Lower leg skin (tissue), 3 donors: Measurements from ENCODE around the gene RTN4RL1.

Experiments
- CTCF ChIP-seq, 3 donors: fragments of 450-650 bp; IDR thresholded peaks; one replicate each; pipeline ENCODE4 v1.5.1; 2016; ENCODE audit warnings: antibody characterized with exemption in 3 of 3, mild to moderate bottlenecking in 3 of 3, moderate library complexity in 2 of 3
- POLR2A ChIP-seq, 2 donors: fragments of 450-650 bp; IDR thresholded peaks; one replicate each; pipeline ENCODE4 v1.6.1; 2016 to 2017; ENCODE audit warnings: antibody characterized with exemption in 2 of 2, mild to moderate bottlenecking in 1 of 2, moderate library complexity in 1 of 2

GRCh38 chr17:1980665-1981250 lies 44.4 kb downstream of the RTN4RL1 start:
- TF ChIP-seq CTCF (IDR thresholded peaks at IDR 0.05) = no peak
- no peak for TF ChIP-seq POLR2A (IDR thresholded peaks at IDR 0.05)
